Esophagus (tissue), 2 donors: ENCODE results near the gene SDHAF2. TPM values are rescaled to one million over a fixed set of nuclear protein-coding genes. Genes with fewer than 3 reads are reported as not detected.
A peak's percentile ranks its signal among the peaks of the same experiment; 100 is the strongest.
"Not testable (repeated sequence)": the region's sequence is repeated elsewhere in the genome, so short reads cannot be mapped to it uniquely, and the experiment has no call there.

Source experiments
- H3K27ac ChIP-seq, 2 donors: one replicate each; pipeline ENCODE4 v1.5.1; 2013; ENCODE audit warnings: low read depth in 2 of 2, mild to moderate bottlenecking in 2 of 2, inconsistent platforms in 1 of 2, low read length in 1 of 2, moderate library complexity in 1 of 2
- H3K27me3 ChIP-seq, 2 donors: one replicate each; pipeline ENCODE4 v1.6.1; 2013; ENCODE audit warnings: low read length in 2 of 2, control low read depth in 1 of 2, mild to moderate bottlenecking in 1 of 2; ENCODE audit not compliant: insufficient read depth in 2 of 2, control insufficient read depth in 1 of 2
- H3K36me3 ChIP-seq, 2 donors: one replicate each; pipeline ENCODE4 v1.6.1; 2013; ENCODE audit warnings: low read length in 1 of 2; ENCODE audit not compliant: control insufficient read depth in 2 of 2, insufficient read depth in 2 of 2
- H3K4me1 ChIP-seq, 2 donors: one replicate each; pipeline ENCODE4 v1.6.1; 2013; ENCODE audit warnings: low read length in 1 of 2; ENCODE audit not compliant: control insufficient read depth in 2 of 2, insufficient read depth in 2 of 2
- H3K4me3 ChIP-seq, 2 donors: one replicate each; pipeline ENCODE4 v1.5.1; 2013; ENCODE audit warnings: low read length in 2 of 2, mild to moderate bottlenecking in 2 of 2, low read depth in 1 of 2, moderate library complexity in 1 of 2
- H3K9me3 ChIP-seq, 2 donors: one replicate each; pipeline ENCODE4 v1.6.1; 2013; ENCODE audit warnings: mild to moderate bottlenecking in 2 of 2, low read depth in 1 of 2, low read length in 1 of 2, moderate library complexity in 1 of 2; ENCODE audit not compliant: control insufficient read depth in 2 of 2, insufficient read depth in 1 of 2
- WGBS, 2 donors: extraction: QIAGEN DNeasy Blood & Tissue Kit; methylation state at CpG; one replicate each; pipeline ENCODE4 v1.1.7; 2013; 5-methylcytosine and 5-hydroxymethylcytosine counted together
- polyA plus RNA-seq, 2 donors: library from polyadenylated mRNA; stranded (reverse); fragments of 200-250 nt; gene quantifications; one replicate each; pipeline ENCODE4 v1.2.3, GENCODE V29; 2013
- donor health status: healthy with polysubstance abuse.
- donor health status: Bipolar disorder and iron deficiency.

The SDHAF2 gene
- polyA plus RNA-seq, 2 donors: 25.4 to 33.3 TPM

- H3K27ac ChIP-seq: peak overlapping the region in 1 of 2 donors; percentile 11
- 66 to 77% methylated on average over 5 of the region's 5 CpGs for WGBS, 2 donors
Observed at GRCh38 chr11:61472868-61473267, 42.9 kb downstream of the SDHAF2 start.

GRCh38 chr11:61473370-61474012, 43.6 kb downstream of the SDHAF2 start:
- Histone ChIP-seq H3K9me3 (no peaks in the 10 kb centered on the region), H3K27ac (no peak overlapping the region), H3K4me3 (no peak overlapping the region), H3K27me3 (no peaks in the 10 kb centered on the region), H3K4me1 (peaks cover 0 to 5% of the 10 kb centered on the region in 2 donors), H3K36me3 (peaks cover 0 to 3% of the 10 kb centered on the region in 2 donors)
- WGBS, 2 donors: 81 to 89% methylated on average over 3 of the region's 3 CpGs

More at GRCh38 chr11:61472868-61473267, 42.9 kb downstream of the SDHAF2 start:
- Histone ChIP-seq H3K4me1 (peaks cover 0 to 4% of the 10 kb centered on the region in 2 donors), H3K4me3 (no peak overlapping the region), H3K9me3 (no peaks in the 10 kb centered on the region), H3K27me3 (no peaks in the 10 kb centered on the region), H3K36me3 (peaks cover 0 to 3% of the 10 kb centered on the region in 2 donors)

- no peak overlapping the region for H3K27ac ChIP-seq
- H3K9me3 ChIP-seq: no peaks in the 10 kb centered on the region
- H3K4me1 ChIP-seq: peaks cover 0 to 5% of the 10 kb centered on the region in 2 donors
- no peaks in the 10 kb centered on the region for H3K27me3 ChIP-seq
- no peak overlapping the region for H3K4me3 ChIP-seq
- peaks cover 0 to 3% of the 10 kb centered on the region in 2 donors for H3K36me3 ChIP-seq
- WGBS, 2 donors: 88 to 89% methylated on average over 6 of the region's 6 CpGs
Observed at GRCh38 chr11:61474013-61474643, 44.2 kb downstream of the SDHAF2 start.

GRCh38 chr11:61475433-61475832, 45.5 kb downstream of the SDHAF2 start:
- Histone ChIP-seq H3K27ac (no peak overlapping the region), H3K9me3 (no peaks in the 10 kb centered on the region), H3K27me3 (no peaks in the 10 kb centered on the region), H3K4me3 (no peak overlapping the region), H3K4me1 (peaks cover 0 to 5% of the 10 kb centered on the region in 2 donors), H3K36me3 (peaks cover 0 to 3% of the 10 kb centered on the region in 2 donors)
- 94 to 96% methylated on average over 1 of the region's 1 CpG for whole genome bisulfite sequencing, 2 donors

GRCh38 chr11:61476371-61476770, 46.4 kb downstream of the SDHAF2 start:
- Histone ChIP-seq H3K27ac (no peak overlapping the region), H3K4me1 (peaks cover 0 to 5% of the 10 kb centered on the region in 2 donors), H3K4me3 (no peak overlapping the region), H3K9me3 (no peaks in the 10 kb centered on the region), H3K36me3 (no peaks in the 10 kb centered on the region), H3K27me3 (no peaks in the 10 kb centered on the region)
- 87 to 92% methylated on average over 3 of the region's 3 CpGs for WGBS, 2 donors

- no peaks in the 10 kb centered on the region for H3K36me3 ChIP-seq
- WGBS, 2 donors: 36 to 39% methylated on average over 8 of the region's 8 CpGs
- H3K4me3 ChIP-seq: no peak overlapping the region
- peaks cover 0 to 5% of the 10 kb centered on the region in 2 donors for H3K4me1 ChIP-seq
- H3K9me3 ChIP-seq: no peaks in the 10 kb centered on the region
- H3K27ac ChIP-seq: no peak overlapping the region
- H3K27me3 ChIP-seq: no peaks in the 10 kb centered on the region
Observed at GRCh38 chr11:61477126-61477525, 47.2 kb downstream of the SDHAF2 start.

- H3K4me3 ChIP-seq: no peak overlapping the region
- H3K27me3 ChIP-seq: no peaks in the 10 kb centered on the region
- H3K27ac ChIP-seq: no peak overlapping the region
- no peaks in the 10 kb centered on the region for H3K9me3 ChIP-seq
- WGBS, 2 donors: 3 to 4% methylated on average over 16 to 18 of the region's 18 CpGs
- no peaks in the 10 kb centered on the region for H3K36me3 ChIP-seq
- peaks cover 0 to 5% of the 10 kb centered on the region in 2 donors for H3K4me1 ChIP-seq
Observed at GRCh38 chr11:61477727-61478148, 47.8 kb downstream of the SDHAF2 start.

- H3K27me3 ChIP-seq, H3K4me3 ChIP-seq, H3K36me3 ChIP-seq, H3K9me3 ChIP-seq, H3K27ac ChIP-seq, H3K4me1 ChIP-seq: not testable (repeated sequence)
- 90% methylated on average over 11 of the region's 11 CpGs for WGBS, 2 donors
Observed at GRCh38 chr11:61479360-61480058, 49.6 kb downstream of the SDHAF2 start.

GRCh38 chr11:61480261-61480993, 50.5 kb downstream of the SDHAF2 start:
- Histone ChIP-seq H3K27ac (no peak overlapping the region), H3K36me3 (no peaks in the 10 kb centered on the region), H3K4me1 (peaks cover 0 to 5% of the 10 kb centered on the region in 2 donors), H3K9me3 (peaks cover 0 to 2% of the 10 kb centered on the region in 2 donors), H3K4me3 (no peak overlapping the region), H3K27me3 (no peaks in the 10 kb centered on the region)
- 83 to 84% methylated on average over 15 of the region's 15 CpGs for WGBS, 2 donors
